KBM-7 (cell line): ENCODE data around the gene SLCO2B1.
A peak's percentile ranks its signal among the peaks of the same experiment; 100 is the strongest.

Source experiments
- DNase-seq: peaks from one replicate; pipeline ENCODE4 v3.0.0-alpha.2; 2015
- in situ Hi-C: fragments of 300-500 bp; cut with MboI; formaldehyde crosslinking; loops from 2 replicates; pipeline ENCODE4 v1.14.3; 2020; ENCODE audit warnings: low sequenced_read_pairs, low pct_unique_long_range_greater_than_20kb, mixed read lengths

Gene SLCO2B1

DNA sequence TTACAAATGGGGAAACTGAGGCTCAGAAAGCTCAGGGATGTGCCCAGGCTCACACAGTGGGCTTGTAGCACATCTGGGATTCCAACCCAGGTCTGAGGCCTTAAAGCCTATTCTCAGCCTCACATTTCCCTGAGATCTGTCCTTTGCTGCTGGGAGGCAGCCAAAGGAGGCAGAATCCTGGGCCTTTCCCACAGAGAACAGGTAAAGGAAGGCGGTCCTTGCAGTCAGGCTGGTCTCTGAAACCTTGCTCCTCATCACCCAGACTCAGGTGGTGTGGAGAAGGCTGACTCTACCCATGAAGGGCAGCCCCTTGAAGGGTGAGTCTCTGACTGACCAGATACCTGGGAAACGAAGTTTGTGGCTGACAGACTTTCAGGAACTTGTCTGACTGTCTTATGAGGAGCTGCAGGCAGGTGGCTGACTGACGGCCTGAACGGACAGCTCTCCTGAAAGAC, 7.8 kb downstream of the SLCO2B1 start:
- in situ Hi-C loops: no loop called here
- no peak for DNase-seq

- DNase-seq: no peak
- in situ Hi-C loops: no loop called here
Observed at GRCh38 chr11:75159151-75159953, 8.4 kb downstream of the SLCO2B1 start.

DNA sequence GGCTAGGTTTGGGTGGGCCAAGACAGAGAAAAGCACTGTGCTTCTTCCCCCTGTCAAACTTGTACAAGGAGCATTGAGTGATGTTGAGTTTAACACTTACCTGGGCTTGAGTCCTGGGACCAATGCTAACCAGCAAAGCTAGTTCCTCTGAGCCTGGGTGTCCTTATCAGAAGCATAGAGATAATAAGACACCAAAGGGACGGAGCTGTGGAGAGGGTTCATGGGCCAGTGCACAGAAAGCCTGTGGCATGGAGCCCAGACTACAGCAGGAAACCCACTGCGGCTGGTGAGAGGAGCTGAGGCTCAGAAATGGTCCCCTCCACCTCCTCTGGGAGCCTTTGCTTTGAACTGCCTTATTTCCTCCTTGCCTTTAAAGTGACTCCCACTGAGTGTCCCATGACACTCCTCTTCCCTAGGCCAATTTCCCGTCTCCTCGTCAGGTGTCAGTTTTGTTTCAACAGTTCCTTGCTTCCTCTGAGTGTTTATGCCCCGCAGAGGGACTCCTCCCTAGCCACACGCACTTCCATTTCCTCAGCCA, 9.4 kb downstream of the SLCO2B1 start:
- peak; percentile 71 for DNase-seq
- in situ Hi-C loops: no loop called here

DNA sequence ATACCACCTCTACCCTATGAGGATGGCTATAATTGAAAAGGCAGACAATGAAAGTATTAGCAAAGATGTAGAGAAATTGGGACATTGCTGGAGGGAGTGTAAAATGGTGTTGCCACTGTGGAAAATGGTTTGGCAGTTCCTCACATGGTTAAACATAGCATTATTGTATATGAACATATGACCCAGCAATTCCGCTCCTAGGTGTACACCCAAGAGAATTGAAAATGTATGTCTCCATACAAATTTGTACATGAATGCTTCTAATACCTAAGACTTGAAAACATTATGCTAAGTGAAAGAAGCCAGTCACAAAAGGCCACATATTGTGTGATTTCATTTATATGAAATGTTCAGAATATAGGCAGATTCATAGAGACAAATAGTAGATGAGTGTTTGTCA, 10.0 kb downstream of the SLCO2B1 start:
- in situ Hi-C loops: no loop called here
- DNase-seq: no peak

DNA sequence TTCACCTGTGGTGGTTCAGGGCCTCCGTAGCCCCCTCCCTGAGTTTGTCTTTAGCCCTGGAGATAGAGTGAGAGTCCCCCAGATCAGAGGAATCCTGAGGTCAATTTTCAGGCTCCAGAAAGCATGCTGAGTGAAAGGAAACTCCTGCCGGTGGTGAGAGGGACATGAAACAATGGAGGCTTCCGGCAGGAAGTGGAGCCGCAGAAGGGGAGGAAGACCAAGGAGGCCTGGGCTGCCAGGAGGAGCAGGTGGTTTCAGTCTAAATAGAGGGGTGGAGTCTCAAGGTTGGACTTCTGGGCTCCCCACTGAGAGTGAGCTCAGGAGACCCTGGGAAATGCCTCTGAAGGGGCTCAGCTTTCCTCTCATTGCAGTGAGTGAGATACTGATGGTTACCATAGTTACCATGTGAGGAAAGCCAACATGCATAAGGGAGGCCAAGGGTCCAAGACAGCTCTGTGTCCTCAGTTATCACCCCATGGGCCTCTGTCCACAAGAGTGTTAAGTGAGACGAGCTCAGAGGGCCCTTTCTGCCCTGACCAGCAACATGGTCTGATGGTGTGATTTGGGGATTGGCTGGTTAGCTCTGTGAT, 10.7 kb downstream of the SLCO2B1 start:
- in situ Hi-C loops: no loop called here
- peak; percentile 20 for DNase-seq

GRCh38 chr11:75162954-75163353, 12.0 kb downstream of the SLCO2B1 start:
- DNase-seq: no peak
- in situ Hi-C loops: no loop called here

DNA sequence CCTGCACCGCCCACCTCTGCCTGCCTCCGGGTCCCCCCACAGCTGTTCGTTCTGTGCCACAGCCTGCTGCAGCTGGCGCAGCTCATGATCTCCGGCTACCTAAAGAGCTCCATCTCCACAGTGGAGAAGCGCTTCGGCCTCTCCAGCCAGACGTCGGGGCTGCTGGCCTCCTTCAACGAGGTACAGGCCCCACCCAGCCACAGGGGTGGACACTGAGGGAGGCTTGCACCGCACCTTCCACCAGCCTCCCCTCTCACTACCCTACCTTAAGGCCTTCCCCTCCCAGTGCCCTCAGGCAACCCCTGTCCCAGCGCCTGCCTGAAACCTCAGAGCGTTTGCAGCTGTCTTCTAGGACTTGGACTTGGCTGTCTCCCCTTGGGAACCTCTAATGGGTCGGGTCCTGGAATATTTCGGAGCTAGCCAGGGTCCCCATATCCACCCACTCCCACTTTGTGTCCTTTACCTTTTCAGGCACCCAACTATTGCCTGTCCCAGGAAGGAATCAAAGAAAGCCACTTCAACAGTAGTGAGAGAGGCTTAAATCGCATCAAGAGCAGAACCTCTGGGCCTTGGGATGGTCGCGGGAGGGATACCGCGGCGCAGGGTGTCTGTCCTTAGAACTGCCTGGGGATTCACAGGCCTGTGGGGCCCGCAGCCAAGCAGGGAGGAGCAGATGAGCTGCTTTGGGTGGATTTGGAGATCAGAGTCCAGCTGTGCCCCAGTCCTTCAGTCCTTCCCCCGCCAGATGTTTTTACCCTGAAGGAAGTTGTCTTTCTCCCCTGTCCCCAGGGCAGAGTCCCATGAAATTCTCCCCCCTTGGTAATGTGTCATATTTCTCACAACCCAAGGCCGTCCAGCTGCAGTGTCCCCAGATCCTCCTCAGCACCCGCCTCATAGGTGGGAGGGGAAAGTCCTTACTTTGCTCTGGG, 13.3 kb downstream of the SLCO2B1 start:
- DNase-seq: no peak
- in situ Hi-C loops: no loop called here

DNA sequence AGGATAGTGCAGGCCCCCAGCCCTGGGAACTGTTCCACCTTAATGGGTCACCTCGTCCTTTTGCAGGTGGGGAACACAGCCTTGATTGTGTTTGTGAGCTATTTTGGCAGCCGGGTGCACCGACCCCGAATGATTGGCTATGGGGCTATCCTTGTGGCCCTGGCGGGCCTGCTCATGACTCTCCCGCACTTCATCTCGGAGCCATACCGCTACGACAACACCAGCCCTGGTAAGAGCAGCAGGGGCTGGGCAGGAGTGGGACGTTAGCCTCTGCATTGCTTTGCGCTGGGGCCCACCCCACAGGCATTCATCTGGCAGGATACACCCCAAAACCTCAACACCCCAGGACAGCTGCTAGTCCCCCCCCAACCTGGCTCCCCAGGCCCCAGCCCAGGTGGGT, 14.8 kb downstream of the SLCO2B1 start:
- no peak for DNase-seq
- in situ Hi-C loops: no loop called here

DNA sequence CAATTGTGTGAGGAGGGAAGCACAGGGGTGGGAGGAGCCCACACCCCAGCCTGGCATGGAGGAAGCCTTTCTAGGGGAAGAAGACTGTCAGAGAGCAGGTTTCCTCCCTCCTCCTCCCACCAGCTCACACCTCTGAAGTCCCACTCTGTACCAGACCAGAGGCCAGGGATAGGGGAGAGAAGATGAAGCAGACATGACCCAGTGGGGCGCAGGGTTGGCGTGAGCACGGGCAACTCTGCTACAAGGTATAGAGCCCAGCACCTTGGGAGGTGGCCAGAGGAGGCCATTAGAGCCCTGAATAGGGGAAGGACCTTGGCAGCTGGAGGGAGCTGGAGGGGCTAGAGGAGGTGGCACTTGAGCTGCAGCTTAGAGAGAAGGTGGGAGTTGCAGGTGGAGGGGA, 15.9 kb downstream of the SLCO2B1 start:
- no peak for DNase-seq

DNA sequence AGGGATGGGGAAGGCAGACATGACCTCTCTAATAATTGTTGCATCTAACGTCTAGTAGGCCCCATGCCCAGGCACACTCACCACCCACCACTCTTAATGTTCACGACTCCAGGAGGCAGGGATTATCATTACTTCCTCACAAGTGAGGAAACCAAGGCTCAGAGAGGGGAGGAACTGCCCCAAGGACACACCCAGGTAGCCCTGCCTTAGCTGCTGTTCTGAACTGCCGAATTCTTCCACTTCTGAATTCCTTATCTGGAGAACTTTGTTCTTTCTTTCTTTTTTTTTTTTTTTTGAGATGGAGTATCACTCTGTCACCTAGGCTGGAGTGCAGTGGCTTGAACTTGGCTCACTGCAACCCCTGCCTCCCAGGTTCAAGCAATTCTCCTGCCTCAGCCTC, 16.7 kb downstream of the SLCO2B1 start:
- in situ Hi-C loops: no loop called here
- DNase-seq: no peak

More for the DNA sequence above, 15.9 kb downstream of the SLCO2B1 start:
- in situ Hi-C loops: no loop called here

- DNase-seq: no peak
- in situ Hi-C loops: no loop called here
Observed at GRCh38 chr11:75169101-75169885, 18.4 kb downstream of the SLCO2B1 start.

DNA sequence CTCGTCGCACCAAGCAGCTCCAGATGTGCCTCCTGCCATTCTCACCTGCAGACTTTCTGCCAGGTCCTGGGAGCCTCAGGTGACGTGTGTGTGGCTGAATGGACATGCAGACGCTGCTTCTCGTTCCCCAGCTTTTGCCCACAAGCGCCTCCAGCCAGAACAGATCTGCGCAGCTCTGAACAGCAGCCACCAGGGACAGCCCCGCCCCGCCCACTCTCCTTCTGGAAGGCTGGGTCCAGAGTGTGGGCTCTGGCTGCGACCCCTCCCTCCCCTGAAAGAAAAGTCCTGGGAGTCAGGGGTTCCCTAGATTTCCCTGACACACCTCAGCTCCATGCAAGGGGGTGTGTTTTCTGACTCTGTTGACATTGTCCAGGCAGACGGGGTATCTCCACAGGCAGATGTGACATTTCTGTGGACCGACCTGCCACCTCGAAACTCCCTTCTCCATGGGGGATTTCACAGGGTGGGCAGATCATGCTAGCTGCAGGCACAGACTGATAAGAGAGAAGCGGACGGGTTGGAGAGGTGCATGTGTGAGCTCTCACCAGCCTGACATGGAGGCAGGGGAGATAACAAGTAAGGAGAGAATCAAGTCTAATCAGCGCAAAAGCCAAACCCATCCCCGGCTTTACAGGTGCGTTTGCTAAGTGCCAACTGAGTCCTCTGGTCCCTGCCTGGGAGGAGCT, 19.8 kb downstream of the SLCO2B1 start:
- no peak for DNase-seq
- in situ Hi-C loops: no loop called here

DNA sequence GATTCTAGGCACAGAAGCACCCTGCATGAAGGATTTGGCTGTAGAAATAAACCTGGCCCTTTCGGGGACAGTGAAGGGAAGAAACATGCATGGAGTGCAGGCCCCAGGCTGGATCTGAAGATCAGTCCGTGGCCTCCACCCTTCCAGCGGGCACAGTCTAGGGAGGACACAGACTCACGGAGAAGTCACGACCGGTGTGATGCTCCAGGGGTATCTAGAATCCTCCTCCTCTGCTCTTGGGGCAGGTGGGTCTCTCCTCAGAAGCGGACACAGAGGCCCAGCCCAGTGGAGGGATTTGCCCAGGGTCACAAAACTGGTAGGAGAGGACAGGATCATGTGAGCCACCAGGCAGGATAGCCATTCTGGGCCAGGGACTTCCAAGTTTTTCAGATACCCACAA, 22.4 kb downstream of the SLCO2B1 start:
- in situ Hi-C loops: no loop called here
- no peak for DNase-seq

DNA sequence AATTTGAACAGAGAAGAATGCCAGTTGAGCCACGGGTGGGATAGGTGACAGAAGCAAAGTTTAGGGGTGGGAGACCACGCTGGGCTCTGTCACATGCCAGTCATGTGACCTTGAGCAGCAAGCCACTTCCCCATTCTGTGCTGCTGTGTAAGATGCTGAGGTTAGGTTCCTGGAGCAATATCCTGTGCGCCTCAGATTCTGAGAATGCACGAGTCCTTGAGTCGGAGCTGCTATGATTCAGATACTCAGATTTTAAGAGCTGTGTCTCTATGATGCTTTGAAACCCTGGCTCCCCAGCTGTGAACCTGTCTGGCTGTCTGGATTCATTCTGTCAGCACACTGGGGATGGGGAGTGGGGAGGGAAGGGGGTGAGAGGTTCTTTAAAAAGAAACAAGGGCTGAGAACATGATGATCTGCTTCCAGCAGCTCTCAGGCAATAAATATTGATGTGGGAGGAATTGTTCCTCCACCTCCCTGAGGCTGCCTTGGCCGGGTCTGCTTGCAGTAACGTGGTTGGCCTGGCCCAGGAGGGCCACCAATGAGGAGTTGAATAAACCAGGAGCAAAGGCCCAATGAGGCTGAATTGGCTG, 24.0 kb downstream of the SLCO2B1 start:
- DNase-seq: peak; percentile 50
- in situ Hi-C loops: no loop called here

DNA sequence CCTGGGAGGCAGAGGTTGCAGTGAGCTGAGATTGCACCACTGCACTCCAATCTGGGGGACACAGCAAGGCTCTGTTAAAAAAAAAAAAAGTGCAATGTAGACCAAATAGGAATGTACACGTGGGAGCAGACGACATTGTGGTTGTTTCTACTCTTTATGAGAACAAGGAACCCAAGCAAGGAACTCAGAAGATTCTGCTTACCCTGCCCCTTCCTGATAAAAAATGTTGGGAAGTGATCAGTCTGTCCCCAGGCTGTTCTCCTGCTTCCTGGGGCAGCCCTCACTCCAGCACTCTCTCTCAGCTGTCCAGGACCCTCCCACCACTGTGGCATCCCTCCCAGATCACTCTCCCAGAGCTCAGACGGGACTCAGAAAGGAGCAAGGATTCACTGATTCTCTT, 31.8 kb downstream of the SLCO2B1 start:
- DNase-seq: no peak
- in situ Hi-C loops: no loop called here

DNA sequence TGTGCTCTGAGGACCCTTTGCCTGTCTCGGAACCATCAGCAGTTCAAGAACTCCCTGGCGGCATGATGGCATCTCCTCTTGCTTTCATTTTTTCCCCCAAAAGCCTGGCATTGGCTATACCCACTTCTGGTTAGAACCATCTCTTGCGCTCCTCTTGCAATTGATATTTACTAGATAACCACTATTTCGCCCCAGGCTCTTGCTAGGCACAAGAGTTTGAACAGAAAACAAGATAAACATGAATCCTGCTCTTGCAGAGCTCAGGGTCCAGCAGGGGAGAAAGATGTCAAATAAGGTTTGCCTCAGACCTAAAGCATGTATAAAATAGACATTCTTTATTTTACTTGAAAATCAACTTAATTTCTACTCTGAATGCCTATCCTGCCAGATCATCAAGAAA, 33.1 kb downstream of the SLCO2B1 start:
- in situ Hi-C loops: no loop called here
- no peak for DNase-seq

- DNase-seq: no peak
Observed at GRCh38 chr11:75184757-75185425, 34.0 kb downstream of the SLCO2B1 start.

More at GRCh38 chr11:75184757-75185425, 34.0 kb downstream of the SLCO2B1 start:
- in situ Hi-C loops: no loop called here
